GM12878 (cell line): Measurements from ENCODE around the gene ARHGEF7. TPM values are rescaled to one million over a fixed set of nuclear protein-coding genes. Genes with fewer than 3 reads are reported as not detected.

Experiments used
- ATAC-seq: fragments of 200-7000 bp; cut with Tn5 transposase; 3 replicates; pipeline ENCODE4 v1.9.1; 2020; ENCODE audit warnings: mild to moderate bottlenecking, moderate library complexity
- BruUV-seq: library from RNA; stranded (reverse); fragments of 400-500 nt; replicated peaks from 2 replicates; lab custom pipeline; 2021; lab: Mats Ljungman, UMichigan
- CTCF ChIA-PET: fragments of 300-600 bp; sonication (Branson Sonifier 250); formaldehyde crosslinking; extraction: SDS; loops from one replicate; lab custom pipeline; 2021; ENCODE audit warnings: inconsistent platforms; lab: Yijun Ruan, JAX
- POLR2A ChIA-PET: fragments of 350-600 bp; formaldehyde crosslinking; extraction: SDS; loops from one replicate; lab custom pipeline; 2021; ENCODE audit warnings: inconsistent platforms; lab: Charles Lee
- RAD21 ChIA-PET: fragments of 300-600 bp; sonication (Branson Sonifier 250); formaldehyde crosslinking; loops from one replicate; lab custom pipeline; 2023; ENCODE audit warnings: antibody characterized with exemption; ENCODE audit not compliant: unreplicated experiment; lab: Charles Lee
- SMC1A ChIA-PET: fragments of 300-600 bp; sonication (Branson Sonifier 250); formaldehyde crosslinking; loops from one replicate; lab custom pipeline; 2023; ENCODE audit not compliant: unreplicated experiment, uncharacterized antibody; lab: Charles Lee
- DNase-seq: peaks from one replicate; pipeline ENCODE4 v3.0.0-alpha.2; 2011; ENCODE audit warnings: low read depth, low spot score
- FAIRE-seq: peaks from 3 replicates; lab custom pipeline; 2011; peaks lifted over from hg19 to GRCh38; lab: Jason Lieb, UNC
- H2AFZ ChIP-seq: 2 replicates; pipeline ENCODE4 v1.6.0; 2011; ENCODE audit warnings: low read depth, low read length, control low read depth; ENCODE audit not compliant: control insufficient read depth
- H3K27ac ChIP-seq: 2 replicates; pipeline ENCODE4 v1.5.1; 2011; ENCODE audit warnings: control low read depth; ENCODE audit not compliant: control insufficient read depth, insufficient read depth
- H3K27me3 ChIP-seq, 2 experiments: replicated peaks in 1 of 2; 2 replicates each; pipeline versions ENCODE4 v1.6.0 to v1.6.1; 2011; ENCODE audit warnings: low read length in 1 of 2; ENCODE audit not compliant: control insufficient read depth in 2 of 2, insufficient read depth in 2 of 2
- H3K36me3 ChIP-seq, 2 experiments: 2 replicates each; pipeline ENCODE4 v1.5.1; 2011; ENCODE audit warnings: low read length in 1 of 2; ENCODE audit not compliant: control insufficient read depth in 2 of 2, insufficient read depth in 2 of 2
- H3K4me1 ChIP-seq: 2 replicates; pipeline ENCODE4 v1.6.1; 2011; ENCODE audit warnings: mild to moderate bottlenecking, low read length, moderate library complexity, mixed read lengths; ENCODE audit not compliant: control insufficient read depth, insufficient read depth
- H3K4me2 ChIP-seq: 2 replicates; pipeline ENCODE4 v1.6.0; 2011; ENCODE audit warnings: control low read depth; ENCODE audit not compliant: control insufficient read depth, insufficient read depth
- H3K4me3 ChIP-seq: fragments of 200-600 bp; sonication (generic); 2 replicates; pipeline ENCODE4 v1.5.1; 2016
- H3K79me2 ChIP-seq: 2 replicates; pipeline ENCODE4 v1.6.0; 2011; ENCODE audit warnings: low read length; ENCODE audit not compliant: control insufficient read depth, insufficient read depth
- H3K9ac ChIP-seq: 2 replicates; pipeline ENCODE4 v1.8.0; 2011; ENCODE audit warnings: low read length, control low read depth, mixed read lengths; ENCODE audit not compliant: control insufficient read depth, insufficient read depth
- H3K9me3 ChIP-seq: replicated peaks from 3 replicates; pipeline ENCODE4 v1.5.1; 2011; ENCODE audit warnings: mild to moderate bottlenecking, low read length; ENCODE audit not compliant: control insufficient read depth, insufficient read depth
- H4K20me1 ChIP-seq: 2 replicates; pipeline ENCODE4 v1.6.0; 2011; ENCODE audit not compliant: control insufficient read depth, insufficient read depth
- IKZF2 ChIP-seq, 2 experiments: fragments of 450-650 bp; IDR thresholded peaks; 2 replicates each; pipeline ENCODE4 v1.6.1; 2017; ENCODE audit warnings: mild to moderate bottlenecking in 2 of 2, moderate library complexity in 2 of 2
- IRF4 ChIP-seq: IDR thresholded peaks from 2 replicates; pipeline ENCODE4 v1.6.1; 2011; ENCODE audit warnings: low read depth, low read length
- MEF2A ChIP-seq: IDR thresholded peaks from 2 replicates; pipeline ENCODE4 v1.6.1; 2011; ENCODE audit warnings: low read depth, mild to moderate bottlenecking, low read length, moderate library complexity; ENCODE audit not compliant: insufficient read depth
- POLR2AphosphoS5 ChIP-seq: IDR thresholded peaks from 2 replicates; pipeline ENCODE4 v1.6.1; 2011; ENCODE audit warnings: mild to moderate bottlenecking, low read length, inconsistent platforms
- POU2F2 ChIP-seq: IDR thresholded peaks from 3 replicates; pipeline ENCODE4 v1.6.1; 2011; ENCODE audit warnings: low read depth, mild to moderate bottlenecking, low read length, borderline replicate concordance
- SPI1 ChIP-seq: IDR thresholded peaks from 2 replicates; pipeline ENCODE4 v1.6.1; 2011; ENCODE audit warnings: low read depth, mild to moderate bottlenecking, low read length, moderate library complexity, borderline replicate concordance; ENCODE audit not compliant: insufficient read depth
- SREBF1 ChIP-seq: IDR thresholded peaks from 2 replicates; pipeline ENCODE4 v1.6.1; 2012; ENCODE audit warnings: mild to moderate bottlenecking, low read length
- SREBF2 ChIP-seq: IDR thresholded peaks from 2 replicates; pipeline ENCODE4 v1.6.1; 2012; ENCODE audit warnings: mild to moderate bottlenecking, low read length
- STAT3 ChIP-seq: IDR thresholded peaks from 2 replicates; pipeline ENCODE4 v1.6.1; 2011; ENCODE audit warnings: low read depth, low read length, improper control_type of control experiment
- SUZ12 ChIP-seq: fragments of 200-600 bp; sonication (generic); IDR thresholded peaks from one replicate; pipeline ENCODE4 v1.6.1; 2018; ENCODE audit warnings: antibody characterized with exemption, mild to moderate bottlenecking; ENCODE audit not compliant: unreplicated experiment
- ZNF24 ChIP-seq: fragments of 450-650 bp; IDR thresholded peaks from 2 replicates; pipeline ENCODE4 v1.6.1; 2017; ENCODE audit warnings: antibody characterized with exemption, mild to moderate bottlenecking
- WGBS: methylation state at CpG from one replicate; pipeline ENCODE4 v1.1.6; 2016; ENCODE audit warnings: low lambda C conversion rate; ENCODE audit not compliant: insufficient replicate concordance, insufficient coverage; ENCODE audit errors: missing lambda C conversion rate; 5-methylcytosine and 5-hydroxymethylcytosine counted together
- in situ Hi-C: fragments of 300-500 bp; cut with MboI; formaldehyde crosslinking; loops from 9 replicates; pipeline ENCODE4 v1.14.3; 2018; ENCODE audit warnings: mixed read lengths
- intact Hi-C: fragments of 100-400 bp; cut with micrococcal nuclease; formaldehyde crosslinking; loops from one replicate; pipeline ENCODE4 v1.14.2; 2022; ENCODE audit not compliant: unreplicated experiment
- polyA plus RNA-seq, 11 experiments: library from polyadenylated mRNA; depleted of rRNA in 4 of 11; unstranded in 6 of 11; stranded (reverse) in 5 of 11; fragments of >200 nt; fragmentation: Nextera tagmentation in 4 of 11; fragmentation: Illumina TruSeq in 1 of 11; extraction: Ambion mirVana in 4 of 11; extraction: Trizol in 1 of 11; gene quantifications; 1 replicate in 1 of 11; 2 replicates in 10 of 11; pipeline versions ENCODE4 v1.2.1 to v1.2.3, GENCODE V29; 2011 to 2016; ENCODE audit warnings: inconsistent platforms in 2 of 11, missing spikeins in 2 of 11, low read depth in 1 of 11
- total RNA-seq, 4 experiments: library from RNA; depleted of rRNA in 3 of 4; stranded (reverse); fragments of >200 nt in 3 of 4; fragmentation: Illumina TruSeq in 1 of 4; extraction: Trizol in 1 of 4; gene quantifications; 2 replicates each; pipeline versions ENCODE4 v1.2.1 to v1.2.3, GENCODE V29; 2013 to 2021
- TF ChIP-seq, protein P1 (sequence below): fragments of 450-650 bp; IDR thresholded peaks from 2 replicates; pipeline ENCODE4 v1.6.1; 2017; ENCODE audit warnings: mild to moderate bottlenecking, low read depth, inconsistent platforms; ENCODE audit not compliant: poor library complexity, severe bottlenecking
- TF ChIP-seq, protein P2 (sequence below): fragments of 450-650 bp; IDR thresholded peaks from 2 replicates; pipeline ENCODE4 v1.6.1; 2016; ENCODE audit warnings: mild to moderate bottlenecking
- TF ChIP-seq, protein P3 (sequence below): fragments of 450-650 bp; IDR thresholded peaks from 2 replicates; pipeline ENCODE4 v1.6.1; 2016; ENCODE audit warnings: mild to moderate bottlenecking

ARHGEF7 gene
- total and polyA plus RNA-seq, 10 of the 15 experiments (the other 5 are each of a cell fraction or from before 2014, with no cell fraction given): 4.7 to 65.5 (median 36.6) TPM

DNA sequence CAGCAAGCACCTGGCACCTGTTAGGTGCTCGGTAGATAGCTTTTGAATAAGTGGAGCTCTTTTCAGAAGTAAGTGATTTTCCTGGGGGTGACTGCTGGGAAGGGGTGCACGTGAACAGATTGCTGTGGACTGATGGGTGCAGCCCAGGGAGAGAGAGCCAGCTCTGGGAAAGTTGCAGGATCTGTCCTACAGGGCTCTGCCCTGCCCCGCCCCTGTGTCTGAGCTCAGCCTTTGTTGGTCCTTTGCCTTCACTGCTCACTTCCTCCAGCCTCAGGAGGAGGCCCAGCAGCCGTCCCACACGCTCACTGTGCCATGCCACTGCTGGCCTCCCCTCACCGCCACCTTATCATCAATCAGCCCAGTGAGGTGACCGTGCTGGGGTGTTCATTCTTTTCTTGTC, 171.6 kb downstream of the ARHGEF7 start:
- ChIA-PET SMC1A (no interaction called here), RAD21 (no interaction called here), CTCF (interaction anchor here (1.6 kb wide), 1 partner anchor 12 kb away, joined by 3 read pairs; no protein-coding TSS in a partner anchor)
- no peak overlapping the region for H3K4me2 ChIP-seq
- no peaks in the 10 kb centered on the region for H3K9me3 ChIP-seq
- FAIRE-seq: no peak
- 90% methylated on average over 7 of the region's 7 CpGs for WGBS
- H3K36me3 ChIP-seq: peaks cover 29 to 43% of the 10 kb centered on the region in 2 experiments
- in situ Hi-C loops: loop anchor here (5.0 kb wide), 1 partner anchor 51 kb away; no protein-coding TSS in a partner anchor
- no peaks in the 10 kb centered on the region for H3K79me2 ChIP-seq
- intact Hi-C loops: no loop called here
- H3K4me3 ChIP-seq: no peak overlapping the region
- no peaks in the 10 kb centered on the region; the same call in 1 of the 2 replicates for H4K20me1 ChIP-seq
- no peak for DNase-seq
- H3K9ac ChIP-seq: no peak overlapping the region
- no TSS peak for BruUV-seq
- TF ChIP-seq SREBF1: no peak
- no peak for TF ChIP-seq SUZ12
- TF ChIP-seq ZNF24: no peak
- TF ChIP-seq, all 136 proteins: peak for 0
- Histone ChIP-seq H3K4me1 (no peaks in the 10 kb centered on the region), H3K27me3 (no peaks in the 10 kb centered on the region), H2AFZ (no peak overlapping the region), H3K27ac (no peak overlapping the region)
- POLR2A ChIA-PET: no interaction called here
- no peak for ATAC-seq

DNA sequence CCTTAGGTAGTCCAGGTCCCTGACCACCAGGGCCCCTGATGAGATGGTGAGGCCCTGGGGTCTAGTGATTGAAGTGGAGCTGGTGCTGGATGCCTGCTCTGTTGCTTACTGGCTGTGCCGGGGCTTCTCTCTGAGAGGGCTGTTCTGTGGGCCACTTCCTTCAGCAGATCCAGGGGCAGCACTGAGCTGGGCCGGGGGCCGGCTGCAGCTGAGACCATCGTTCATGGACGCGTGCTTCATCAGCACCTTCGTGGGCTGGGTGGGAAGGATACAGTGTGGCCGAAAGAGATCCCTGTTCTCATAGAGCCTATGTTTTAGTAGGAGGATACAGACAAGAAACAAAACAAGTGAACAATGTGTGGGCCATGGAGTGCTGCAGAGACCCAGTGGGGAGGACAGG, 172.1 kb downstream of the ARHGEF7 start:
- H3K4me1 ChIP-seq: no peaks in the 10 kb centered on the region
- ChIA-PET POLR2A (no interaction called here), RAD21 (no interaction called here), CTCF (no interaction called here), SMC1A (no interaction called here)
- no peaks in the 10 kb centered on the region for H3K9me3 ChIP-seq
- FAIRE-seq: no peak
- 99% methylated on average over 8 of the region's 8 CpGs for WGBS
- no peaks in the 10 kb centered on the region for H3K27me3 ChIP-seq
- no peak overlapping the region for H3K27ac ChIP-seq
- H3K36me3 ChIP-seq: peaks cover 27 to 41% of the 10 kb centered on the region in 2 experiments
- BruUV-seq: no TSS peak
- no peaks in the 10 kb centered on the region; the same call in 1 of the 2 replicates for H4K20me1 ChIP-seq
- no peak overlapping the region for H3K9ac ChIP-seq
- H3K79me2 ChIP-seq: no peaks in the 10 kb centered on the region
- no peak overlapping the region for H2AFZ ChIP-seq
- intact Hi-C loops (no loop called here), in situ Hi-C loops (loop anchor here (5.0 kb wide), 1 partner anchor 50 kb away; no protein-coding TSS in a partner anchor)
- H3K4me2 ChIP-seq: no peak overlapping the region
- ATAC-seq: no peak
- DNase-seq: no peak
- no peak overlapping the region for H3K4me3 ChIP-seq
- no peak for TF ChIP-seq IKZF2 (IDR thresholded peaks at IDR 0.05)
- TF ChIP-seq POLR2AphosphoS5: no peak
- TF ChIP-seq STAT3: no peak
- TF ChIP-seq, protein P1, sequence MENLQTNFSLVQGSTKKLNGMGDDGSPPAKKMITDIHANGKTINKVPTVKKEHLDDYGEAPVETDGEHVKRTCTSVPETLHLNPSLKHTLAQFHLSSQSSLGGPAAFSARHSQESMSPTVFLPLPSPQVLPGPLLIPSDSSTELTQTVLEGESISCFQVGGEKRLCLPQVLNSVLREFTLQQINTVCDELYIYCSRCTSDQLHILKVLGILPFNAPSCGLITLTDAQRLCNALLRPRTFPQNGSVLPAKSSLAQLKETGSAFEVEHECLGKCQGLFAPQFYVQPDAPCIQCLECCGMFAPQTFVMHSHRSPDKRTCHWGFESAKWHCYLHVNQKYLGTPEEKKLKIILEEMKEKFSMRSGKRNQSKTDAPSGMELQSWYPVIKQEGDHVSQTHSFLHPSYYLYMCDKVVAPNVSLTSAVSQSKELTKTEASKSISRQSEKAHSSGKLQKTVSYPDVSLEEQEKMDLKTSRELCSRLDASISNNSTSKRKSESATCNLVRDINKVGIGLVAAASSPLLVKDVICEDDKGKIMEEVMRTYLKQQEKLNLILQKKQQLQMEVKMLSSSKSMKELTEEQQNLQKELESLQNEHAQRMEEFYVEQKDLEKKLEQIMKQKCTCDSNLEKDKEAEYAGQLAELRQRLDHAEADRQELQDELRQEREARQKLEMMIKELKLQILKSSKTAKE: no peak
- no peak for TF ChIP-seq SREBF2
- TF ChIP-seq IRF4: no peak
- TF ChIP-seq POU2F2: no peak
- no peak for TF ChIP-seq MEF2A
- TF ChIP-seq SPI1: no peak
- TF ChIP-seq, protein P2, sequence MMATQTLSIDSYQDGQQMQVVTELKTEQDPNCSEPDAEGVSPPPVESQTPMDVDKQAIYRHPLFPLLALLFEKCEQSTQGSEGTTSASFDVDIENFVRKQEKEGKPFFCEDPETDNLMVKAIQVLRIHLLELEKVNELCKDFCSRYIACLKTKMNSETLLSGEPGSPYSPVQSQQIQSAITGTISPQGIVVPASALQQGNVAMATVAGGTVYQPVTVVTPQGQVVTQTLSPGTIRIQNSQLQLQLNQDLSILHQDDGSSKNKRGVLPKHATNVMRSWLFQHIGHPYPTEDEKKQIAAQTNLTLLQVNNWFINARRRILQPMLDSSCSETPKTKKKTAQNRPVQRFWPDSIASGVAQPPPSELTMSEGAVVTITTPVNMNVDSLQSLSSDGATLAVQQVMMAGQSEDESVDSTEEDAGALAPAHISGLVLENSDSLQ: no peak
- TF ChIP-seq, protein P3, sequence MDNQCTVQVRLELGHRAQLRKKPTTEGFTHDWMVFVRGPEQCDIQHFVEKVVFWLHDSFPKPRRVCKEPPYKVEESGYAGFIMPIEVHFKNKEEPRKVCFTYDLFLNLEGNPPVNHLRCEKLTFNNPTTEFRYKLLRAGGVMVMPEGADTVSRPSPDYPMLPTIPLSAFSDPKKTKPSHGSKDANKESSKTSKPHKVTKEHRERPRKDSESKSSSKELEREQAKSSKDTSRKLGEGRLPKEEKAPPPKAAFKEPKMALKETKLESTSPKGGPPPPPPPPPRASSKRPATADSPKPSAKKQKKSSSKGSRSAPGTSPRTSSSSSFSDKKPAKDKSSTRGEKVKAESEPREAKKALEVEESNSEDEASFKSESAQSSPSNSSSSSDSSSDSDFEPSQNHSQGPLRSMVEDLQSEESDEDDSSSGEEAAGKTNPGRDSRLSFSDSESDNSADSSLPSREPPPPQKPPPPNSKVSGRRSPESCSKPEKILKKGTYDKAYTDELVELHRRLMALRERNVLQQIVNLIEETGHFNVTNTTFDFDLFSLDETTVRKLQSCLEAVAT: no peak
